Keratinocyte (primary cell): ENCODE results near the gene CMIP. TPM values are rescaled to one million over a fixed set of nuclear protein-coding genes. Genes with fewer than 3 reads are reported as not detected.

Experiments used
- DNase-seq: peaks from one replicate; pipeline ENCODE4 v3.0.0-alpha.2; 2011; ENCODE audit warnings: low read depth, missing footprints, low spot score
- FAIRE-seq: peaks from 2 replicates; lab custom pipeline; 2011; peaks lifted over from hg19 to GRCh38; lab: Jason Lieb, UNC
- H2AFZ ChIP-seq: 2 replicates; pipeline ENCODE4 v1.6.0; 2012; ENCODE audit warnings: low read length, control low read depth, inconsistent platforms; ENCODE audit not compliant: control insufficient read depth
- H3K27ac ChIP-seq: 2 replicates; pipeline ENCODE4 v1.5.1; 2011; ENCODE audit warnings: low read length; ENCODE audit not compliant: control insufficient read depth, insufficient read depth
- H3K27me3 ChIP-seq: 3 replicates; pipeline ENCODE4 v1.6.0; 2011; ENCODE audit warnings: low read length; ENCODE audit not compliant: control insufficient read depth, insufficient read depth; ENCODE audit errors: extremely low read depth
- H3K36me3 ChIP-seq, 2 experiments: 2 replicates in 1 of 2; 3 replicates in 1 of 2; pipeline ENCODE4 v1.5.1; 2011; ENCODE audit warnings: low read length in 2 of 2, mild to moderate bottlenecking in 1 of 2; ENCODE audit not compliant: control insufficient read depth in 2 of 2, insufficient read depth in 2 of 2; ENCODE audit errors: extremely low read depth in 1 of 2
- H3K4me1 ChIP-seq: 3 replicates; pipeline ENCODE4 v1.5.1; 2011; ENCODE audit warnings: low read length; ENCODE audit not compliant: control insufficient read depth, insufficient read depth; ENCODE audit errors: extremely low read depth
- H3K4me2 ChIP-seq: 3 replicates; pipeline ENCODE4 v1.6.0; 2011; ENCODE audit warnings: low read depth, low read length; ENCODE audit not compliant: control insufficient read depth, insufficient read depth; ENCODE audit errors: extremely low read depth
- H3K4me3 ChIP-seq, 3 experiments: fragments of 200-600 bp in 1 of 3; sonication (generic) in 1 of 3; 2 replicates in 2 of 3; 3 replicates in 1 of 3; pipeline ENCODE4 v1.5.1; 2011 to 2016; ENCODE audit warnings: low read length in 3 of 3, mild to moderate bottlenecking in 3 of 3, control low read depth in 2 of 3, inconsistent platforms in 1 of 3, low read depth in 1 of 3, mixed read lengths in 1 of 3, mixed run types in 1 of 3, moderate library complexity in 1 of 3; ENCODE audit not compliant: control insufficient read depth in 2 of 3, insufficient read depth in 2 of 3; ENCODE audit errors: extremely low read depth in 1 of 3
- H3K79me2 ChIP-seq: 2 replicates; pipeline ENCODE4 v1.6.0; 2012; ENCODE audit warnings: low read length; ENCODE audit not compliant: control insufficient read depth, insufficient read depth
- H3K9ac ChIP-seq: 3 replicates; pipeline ENCODE4 v1.6.0; 2011; ENCODE audit warnings: low read length; ENCODE audit not compliant: control insufficient read depth, insufficient read depth; ENCODE audit errors: extremely low read depth
- H3K9me1 ChIP-seq: 3 replicates; pipeline ENCODE4 v1.6.0; 2011; ENCODE audit warnings: low read length; ENCODE audit not compliant: control insufficient read depth, insufficient read depth; ENCODE audit errors: extremely low read depth
- H3K9me3 ChIP-seq: 2 replicates; pipeline ENCODE4 v1.5.1; 2012; ENCODE audit warnings: low read depth, low read length; ENCODE audit not compliant: control insufficient read depth
- H4K20me1 ChIP-seq: 3 replicates; pipeline ENCODE4 v1.6.0; 2011; ENCODE audit warnings: low read length; ENCODE audit not compliant: control insufficient read depth, insufficient read depth; ENCODE audit errors: extremely low read depth
- CTCF ChIP-seq, 3 experiments: IDR thresholded peaks in 1 of 3; conservative IDR thresholded peaks in 1 of 3; optimal IDR thresholded peaks in 1 of 3; 2 replicates in 2 of 3; 3 replicates in 1 of 3; pipeline versions ENCODE3 to v1.5.1; 2011; ENCODE audit warnings: low read length in 3 of 3, mild to moderate bottlenecking in 3 of 3, moderate library complexity in 2 of 3, control low read depth in 1 of 3, inconsistent platforms in 1 of 3; ENCODE audit not compliant: insufficient read depth in 2 of 3; ENCODE audit errors: extremely low read depth in 1 of 3
- EZH2 ChIP-seq: IDR thresholded peaks from one replicate; pipeline ENCODE4 v1.6.1; 2012; ENCODE audit warnings: inconsistent platforms, mild to moderate bottlenecking, low read length, moderate library complexity
- dilution Hi-C: fragments of 300-500 bp; cut with MboI; formaldehyde crosslinking; loops from one replicate; pipeline ENCODE4 v1.7.0; 2020; ENCODE audit warnings: low sequenced_read_pairs; ENCODE audit not compliant: extremely low pct_ligation_motif_present
- polyA plus RNA-seq, 5 experiments: library from polyadenylated mRNA; depleted of rRNA in 3 of 5; stranded (reverse) in 3 of 5; stranded (forward) in 1 of 5; unstranded in 1 of 5; fragments of >200 nt; gene quantifications; 1 replicate in 1 of 5; 2 replicates in 3 of 5; 3 replicates in 1 of 5; pipeline versions ENCODE4 v1.2.1 to v1.2.3, GENCODE V29; 2011 to 2012; ENCODE audit warnings: missing spikeins in 2 of 5, low read depth in 1 of 5, low replicate concordance in 1 of 5

CMIP gene
- polyA plus RNA-seq, 1 donor (not counting 4 experiments of a cell fraction or from before 2014, with no cell fraction given): 5.0 TPM

GRCh38 chr16:81566086-81567007 is 121.7 kb downstream of the CMIP start:
- Histone ChIP-seq H3K4me1 (peaks cover 34% of the 10 kb centered on the region), H2AFZ (no peak overlapping the region), H3K9me1 (peaks cover 15% of the 10 kb centered on the region), H3K27ac (no peak overlapping the region), H3K9me3 (no peaks in the 10 kb centered on the region), H4K20me1 (peaks cover 32% of the 10 kb centered on the region), H3K4me2 (no peak overlapping the region), H3K27me3 (no peaks in the 10 kb centered on the region), H3K9ac (no peak overlapping the region), H3K79me2 (peaks cover 94% of the 10 kb centered on the region), H3K36me3 (peaks cover 3 to 6% of the 10 kb centered on the region in 2 experiments), H3K4me3 (no peak overlapping the region)
- FAIRE-seq (no peak), DNase-seq (no peak)
- dilution Hi-C loops: no loop called here
- TF ChIP-seq CTCF (optimal IDR thresholded peaks at IDR 0.05 in 1 of 3, IDR thresholded peaks at IDR 0.05 in 1 of 3, conservative IDR thresholded peaks at IDR 0.05 in 1 of 3; ENCODE audit: extremely low read depth in 1 of 3, insufficient read depth in 2 of 3, low read length in 3 of 3) (no peak), EZH2 (no peak)

GRCh38 chr16:81567087-81567486 is 122.5 kb downstream of the CMIP start:
- Histone ChIP-seq H3K4me1 (peaks cover 34% of the 10 kb centered on the region), H3K9me1 (peaks cover 11% of the 10 kb centered on the region), H4K20me1 (peaks cover 24% of the 10 kb centered on the region), H3K9me3 (no peaks in the 10 kb centered on the region), H3K4me3 (no peak overlapping the region), H2AFZ (no peak overlapping the region), H3K36me3 (peaks cover 3 to 6% of the 10 kb centered on the region in 2 experiments), H3K79me2 (peaks cover 93% of the 10 kb centered on the region), H3K4me2 (no peak overlapping the region), H3K9ac (no peak overlapping the region), H3K27me3 (no peaks in the 10 kb centered on the region), H3K27ac (no peak overlapping the region)
- TF ChIP-seq EZH2 (no peak), CTCF (optimal IDR thresholded peaks at IDR 0.05 in 1 of 3, IDR thresholded peaks at IDR 0.05 in 1 of 3, conservative IDR thresholded peaks at IDR 0.05 in 1 of 3; ENCODE audit: extremely low read depth in 1 of 3, insufficient read depth in 2 of 3, low read length in 3 of 3) (no peak)
- dilution Hi-C loops: no loop called here
- no peak for FAIRE-seq
- DNase-seq: no peak
